DOHH2 (cell line): ENCODE data around the gene PROS1.

Experiments used
- H3F3A ChIP-seq: fragments of 200-600 bp; sonication (generic), shearing (Covaris generic); 2 replicates; pipeline ENCODE4 v1.6.0; 2016; ENCODE audit warnings: antibody characterized with exemption, mild to moderate bottlenecking; ENCODE audit not compliant: control insufficient read depth, insufficient read depth
- H3K27ac ChIP-seq: fragments of 200-600 bp; sonication (generic); 2 replicates; pipeline ENCODE4 v1.5.1; 2014; ENCODE audit warnings: low read depth, mild to moderate bottlenecking, low read length, moderate library complexity
- H3K27me3 ChIP-seq: fragments of 200-600 bp; sonication (generic); 2 replicates; pipeline ENCODE4 v1.6.1; 2014; ENCODE audit warnings: mild to moderate bottlenecking, low read length, mixed read lengths; ENCODE audit not compliant: control insufficient read depth
- H3K36me3 ChIP-seq: fragments of 200-600 bp; sonication (generic); 2 replicates; pipeline ENCODE4 v1.6.1; 2014; ENCODE audit warnings: mild to moderate bottlenecking, low read length, moderate library complexity, mixed read lengths; ENCODE audit not compliant: control insufficient read depth
- H3K4me1 ChIP-seq: fragments of 200-600 bp; sonication (generic); 2 replicates; pipeline ENCODE4 v1.6.1; 2014; ENCODE audit warnings: mild to moderate bottlenecking, low read length, mixed read lengths; ENCODE audit not compliant: control insufficient read depth
- H3K4me2 ChIP-seq: fragments of 200-600 bp; sonication (generic); 2 replicates; pipeline ENCODE4 v1.6.0; 2014; ENCODE audit warnings: mild to moderate bottlenecking, low read length, moderate library complexity
- H3K4me3 ChIP-seq: fragments of 200-600 bp; sonication (generic); 2 replicates; pipeline ENCODE4 v1.5.1; 2014; ENCODE audit warnings: mild to moderate bottlenecking, low read length, mixed read lengths
- H3K79me2 ChIP-seq: fragments of 200-600 bp; sonication (generic); 2 replicates; pipeline ENCODE4 v1.6.1; 2014; ENCODE audit warnings: mild to moderate bottlenecking, low read length, mixed read lengths; ENCODE audit not compliant: control insufficient read depth
- H3K9me2 ChIP-seq: fragments of 200-600 bp; sonication (generic); replicated peaks from 2 replicates; pipeline ENCODE4 v1.6.1; 2014; ENCODE audit warnings: mild to moderate bottlenecking, low read length, mixed read lengths; ENCODE audit not compliant: control insufficient read depth
- H3K9me3 ChIP-seq: fragments of 200-600 bp; sonication (generic); 2 replicates; pipeline ENCODE4 v1.6.1; 2014; ENCODE audit warnings: antibody characterized with exemption, low read length, mixed read lengths; ENCODE audit not compliant: control insufficient read depth, insufficient read depth
- H4K20me1 ChIP-seq: fragments of 200-600 bp; sonication (generic); 2 replicates; pipeline ENCODE4 v1.6.0; 2014; ENCODE audit warnings: low read depth, mild to moderate bottlenecking, antibody characterized with exemption, low read length, moderate library complexity; ENCODE audit not compliant: control insufficient read depth, insufficient read depth
- EZH2phosphoT487 ChIP-seq: fragments of 200-600 bp; sonication (generic); IDR thresholded peaks from 2 replicates; pipeline ENCODE4 v1.6.1; 2017; ENCODE audit warnings: borderline replicate concordance, mild to moderate bottlenecking, antibody characterized with exemption, low read length, moderate library complexity, mixed read lengths
- TF ChIP-seq, protein P1 (sequence below): fragments of 200-600 bp; sonication (generic); IDR thresholded peaks from one replicate; pipeline ENCODE4 v1.5.1; 2014; ENCODE audit warnings: antibody characterized with exemption, mild to moderate bottlenecking, low read depth, low read length; ENCODE audit not compliant: poor library complexity, severe bottlenecking

The PROS1 gene

DNA sequence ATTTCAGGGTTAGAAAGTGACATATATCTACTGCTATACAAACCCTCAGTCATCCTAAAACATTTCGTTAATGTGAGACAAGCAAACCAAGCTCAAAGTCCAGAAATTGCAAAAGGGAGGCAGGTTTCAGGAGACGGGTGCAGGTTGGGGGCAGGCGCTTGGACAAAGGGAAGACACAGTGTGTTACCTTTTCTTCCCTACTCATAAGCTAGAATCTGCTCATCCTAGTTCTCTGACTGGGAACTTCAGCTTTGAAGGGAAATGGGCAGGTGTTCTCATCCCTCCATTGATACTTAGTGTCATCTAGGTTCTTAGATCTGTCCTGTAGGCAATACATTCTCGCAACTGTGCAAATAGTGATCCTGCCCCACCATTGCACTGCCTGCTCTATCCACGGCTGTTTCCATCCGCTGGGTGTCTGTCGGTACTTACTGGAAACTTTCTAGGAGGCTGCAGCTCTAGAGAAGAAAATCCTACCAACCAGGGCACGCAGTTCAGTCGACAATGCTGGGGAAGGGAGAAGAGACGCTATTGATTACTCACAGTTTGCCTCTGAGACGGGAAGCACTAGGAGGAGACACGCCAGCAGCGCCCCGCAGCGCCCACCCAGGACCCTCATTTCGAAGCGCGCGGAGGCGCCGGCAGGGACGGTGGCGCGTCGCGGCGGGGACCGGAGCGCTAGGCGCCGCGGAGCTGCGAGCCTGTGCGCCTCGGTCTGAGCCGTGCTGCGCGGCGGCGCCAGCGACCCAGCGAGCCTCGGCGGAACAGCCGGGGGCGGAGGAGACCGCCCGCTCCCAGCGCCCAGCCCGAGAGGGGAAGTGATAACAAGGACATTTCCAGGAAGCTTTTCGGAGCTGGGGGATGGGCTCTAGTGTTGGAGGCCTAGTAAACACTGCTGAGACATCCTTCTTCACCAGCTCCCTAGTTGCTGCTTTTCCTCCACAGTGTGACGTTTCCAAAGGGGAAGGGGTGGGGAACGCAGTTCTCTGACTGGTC is at the start of gene PROS1:
Gene PROS1 (minus strand): TSS at position 766 of the 996 bp plus-strand sequence. CDS start 147 bp downstream, at position 619.
- H3K4me2 ChIP-seq, result peak within 1 kb of the TSS; percentile 72
- peaks cover 11% of the 10 kb centered on the region for H3K27me3 ChIP-seq
- TF ChIP-seq EZH2phosphoT487, result no peak
- TF ChIP-seq, protein P1, sequence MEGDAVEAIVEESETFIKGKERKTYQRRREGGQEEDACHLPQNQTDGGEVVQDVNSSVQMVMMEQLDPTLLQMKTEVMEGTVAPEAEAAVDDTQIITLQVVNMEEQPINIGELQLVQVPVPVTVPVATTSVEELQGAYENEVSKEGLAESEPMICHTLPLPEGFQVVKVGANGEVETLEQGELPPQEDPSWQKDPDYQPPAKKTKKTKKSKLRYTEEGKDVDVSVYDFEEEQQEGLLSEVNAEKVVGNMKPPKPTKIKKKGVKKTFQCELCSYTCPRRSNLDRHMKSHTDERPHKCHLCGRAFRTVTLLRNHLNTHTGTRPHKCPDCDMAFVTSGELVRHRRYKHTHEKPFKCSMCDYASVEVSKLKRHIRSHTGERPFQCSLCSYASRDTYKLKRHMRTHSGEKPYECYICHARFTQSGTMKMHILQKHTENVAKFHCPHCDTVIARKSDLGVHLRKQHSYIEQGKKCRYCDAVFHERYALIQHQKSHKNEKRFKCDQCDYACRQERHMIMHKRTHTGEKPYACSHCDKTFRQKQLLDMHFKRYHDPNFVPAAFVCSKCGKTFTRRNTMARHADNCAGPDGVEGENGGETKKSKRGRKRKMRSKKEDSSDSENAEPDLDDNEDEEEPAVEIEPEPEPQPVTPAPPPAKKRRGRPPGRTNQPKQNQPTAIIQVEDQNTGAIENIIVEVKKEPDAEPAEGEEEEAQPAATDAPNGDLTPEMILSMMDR, result peak; percentile 27
- no peaks in the 10 kb centered on the region for H3K9me3 ChIP-seq
- H3K4me1 ChIP-seq, result peaks cover 11% of the 10 kb centered on the region
- no peaks in the 10 kb centered on the region for H4K20me1 ChIP-seq
- peak within 1 kb of the TSS; percentile 68 for H3K4me3 ChIP-seq
- peaks cover 8% of the 10 kb centered on the region; the same call in 1 of the 2 replicates for H3F3A ChIP-seq
- H3K27ac ChIP-seq, result no peak within 1 kb of the TSS
- no peaks in the 10 kb centered on the region for H3K9me2 ChIP-seq
- H3K79me2 ChIP-seq, result no peaks in the 10 kb centered on the region
- H3K36me3 ChIP-seq, result no peaks in the 10 kb centered on the region

DNA sequence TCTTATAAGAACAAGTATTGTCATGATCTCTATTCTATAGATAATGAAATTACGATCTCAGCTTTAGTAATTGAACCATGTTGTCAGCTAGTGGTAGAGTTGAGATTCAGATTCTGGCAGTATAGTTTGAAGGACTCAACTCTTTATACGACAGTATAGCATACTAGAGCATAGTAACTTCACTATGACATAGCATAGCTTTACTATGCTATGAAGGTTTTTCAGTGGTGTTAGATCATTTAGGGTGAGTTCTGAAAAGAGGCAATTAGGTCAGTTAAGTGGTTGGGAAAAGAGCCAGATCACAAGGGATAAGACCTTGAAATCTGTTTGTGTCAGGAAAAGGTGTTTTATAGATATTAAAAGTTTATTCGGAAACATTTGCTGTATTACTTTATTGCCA is 46.6 kb upstream of the PROS1 start:
- Histone ChIP-seq H3K9me2 (no peaks in the 10 kb centered on the region), H3K4me2 (no peak overlapping the region), H3K27me3 (no peaks in the 10 kb centered on the region), H3K4me3 (no peak overlapping the region), H3F3A (no peaks in the 10 kb centered on the region), H4K20me1 (no peaks in the 10 kb centered on the region), H3K27ac (no peak overlapping the region), H3K9me3 (no peaks in the 10 kb centered on the region), H3K4me1 (no peaks in the 10 kb centered on the region), H3K36me3 (no peaks in the 10 kb centered on the region), H3K79me2 (no peaks in the 10 kb centered on the region)
- TF ChIP-seq, protein P1, result no peak
- no peak for TF ChIP-seq EZH2phosphoT487

DNA sequence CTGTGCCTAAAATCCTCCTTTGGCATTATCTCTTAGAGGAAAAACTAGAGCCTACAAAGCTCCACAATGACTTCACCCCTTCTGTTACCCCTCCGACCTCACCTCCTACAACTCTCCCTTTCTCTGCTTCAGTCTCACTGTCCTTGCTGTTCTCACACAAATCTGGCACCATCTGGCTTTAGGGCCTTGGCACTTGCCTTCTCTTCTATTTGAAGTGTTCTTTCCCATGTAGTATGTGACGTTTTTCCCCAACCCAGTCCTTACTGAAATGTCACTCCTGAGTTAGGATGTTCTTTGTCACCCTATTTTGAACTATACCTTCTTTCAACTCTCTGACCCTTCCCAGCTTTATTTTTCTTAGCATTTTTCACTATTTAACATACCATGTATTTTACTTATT is 46.0 kb upstream of the PROS1 start:
- Histone ChIP-seq H3K9me3 (no peaks in the 10 kb centered on the region), H3K9me2 (no peaks in the 10 kb centered on the region), H3K4me3 (no peak overlapping the region), H3K4me1 (0 out of 2 replicates have a peak, but pooled peaks cover 4% of the 10 kb centered on the region), H3K36me3 (no peaks in the 10 kb centered on the region), H3K4me2 (no peak overlapping the region), H3K79me2 (no peaks in the 10 kb centered on the region), H3K27ac (no peak overlapping the region), H3F3A (no peaks in the 10 kb centered on the region), H3K27me3 (no peaks in the 10 kb centered on the region), H4K20me1 (no peaks in the 10 kb centered on the region)
- TF ChIP-seq, protein P1, result no peak
- TF ChIP-seq EZH2phosphoT487, result no peak
